HepG2 (cell line): ENCODE results near the gene MYO5B. TPM values are rescaled to one million over a fixed set of nuclear protein-coding genes. Genes with fewer than 3 reads are reported as not detected.

Experiments
- ATAC-seq: fragments of 200-7000 bp; cut with Tn5 transposase; 3 replicates; pipeline ENCODE4 v1.9.1; 2020; ENCODE audit warnings: mild to moderate bottlenecking, moderate library complexity
- BruUV-seq: library from RNA; stranded (reverse); fragments of 400-500 nt; replicated peaks from 2 replicates; lab custom pipeline; 2021; lab: Mats Ljungman, UMichigan
- CTCF ChIA-PET: fragments of 300-600 bp; formaldehyde crosslinking; extraction: SDS; loops from one replicate; lab custom pipeline; 2021; ENCODE audit warnings: low total read pairs, inconsistent platforms, low intra/inter-chr PET ratio; lab: Yijun Ruan, JAX
- POLR2A ChIA-PET: fragments of 350-600 bp; sonication (Branson Sonifier 250); formaldehyde crosslinking; loops from one replicate; lab custom pipeline; 2020; ENCODE audit warnings: antibody characterized with exemption, inconsistent platforms; lab: Yijun Ruan, JAX
- DNase-seq: peaks from one replicate; pipeline ENCODE4 v3.0.0-alpha.2; 2015; ENCODE audit warnings: low spot score
- FAIRE-seq: peaks from 3 replicates; lab custom pipeline; 2011; peaks lifted over from hg19 to GRCh38; lab: Jason Lieb, UNC
- H2AFZ ChIP-seq: one replicate; pipeline ENCODE4 v1.6.1; 2011; ENCODE audit warnings: low read length, inconsistent platforms
- H3K27ac ChIP-seq: fragments of 300-600 bp; 3 replicates; pipeline ENCODE4 v1.8.0; 2011; ENCODE audit warnings: mixed run types, mild to moderate bottlenecking, mixed read lengths, low read length, inconsistent platforms; ENCODE audit not compliant: insufficient read depth; ENCODE audit errors: extremely low read length
- H3K27me3 ChIP-seq, 2 experiments: fragments of 200-600 bp in 1 of 2; 2 replicates in 1 of 2; 3 replicates in 1 of 2; pipeline versions ENCODE4 v1.6.0 to v1.8.0; 2011; ENCODE audit warnings: low read length in 2 of 2, mild to moderate bottlenecking in 2 of 2, moderate library complexity in 2 of 2, inconsistent platforms in 1 of 2; ENCODE audit not compliant: insufficient read depth in 2 of 2, control insufficient read depth in 1 of 2
- H3K36me3 ChIP-seq, 2 experiments: fragments of 200-600 bp in 1 of 2; replicated peaks in 1 of 2; 2 replicates in 1 of 2; 3 replicates in 1 of 2; pipeline versions ENCODE4 v1.5.1 to v1.8.0; 2011; ENCODE audit warnings: low read length in 2 of 2, inconsistent platforms in 1 of 2; ENCODE audit not compliant: insufficient read depth in 2 of 2, control insufficient read depth in 1 of 2
- H3K4me1 ChIP-seq: 2 replicates; pipeline ENCODE4 v1.5.1; 2012; ENCODE audit warnings: low read length, inconsistent platforms; ENCODE audit not compliant: insufficient read depth
- H3K4me2 ChIP-seq: 2 replicates; pipeline ENCODE4 v1.6.0; 2011; ENCODE audit warnings: low read depth, low read length, inconsistent platforms
- H3K4me3 ChIP-seq, 3 experiments: fragments of 200-600 bp in 1 of 3; sonication (generic), shearing (Covaris generic) in 1 of 3; replicated peaks in 1 of 3; 2 replicates each; pipeline ENCODE4 v1.5.1; 2011 to 2016; ENCODE audit warnings: low read length in 3 of 3, inconsistent platforms in 2 of 3, low read depth in 2 of 3, mild to moderate bottlenecking in 2 of 3, control low read depth in 1 of 3, mixed read lengths in 1 of 3; ENCODE audit not compliant: insufficient read depth in 1 of 3
- H3K79me2 ChIP-seq: one replicate; pipeline ENCODE4 v1.6.1; 2011; ENCODE audit warnings: low read length, inconsistent platforms; ENCODE audit not compliant: insufficient read depth
- H3K9ac ChIP-seq: 2 replicates; pipeline ENCODE4 v1.6.0; 2011; ENCODE audit warnings: mild to moderate bottlenecking, low read depth, low read length, inconsistent platforms; ENCODE audit not compliant: insufficient read depth
- H3K9me3 ChIP-seq: 2 replicates; pipeline ENCODE4 v1.5.1; 2012; ENCODE audit warnings: mild to moderate bottlenecking, low read length
- H4K20me1 ChIP-seq: 2 replicates; pipeline ENCODE4 v1.6.0; 2011; ENCODE audit warnings: inconsistent platforms, mild to moderate bottlenecking, low read length, moderate library complexity; ENCODE audit not compliant: insufficient read depth
- ATRX ChIP-seq: sonication (generic); formaldehyde crosslinking; IDR thresholded peaks from 2 replicates; pipeline ENCODE4 v1.4.0; 2020; ENCODE audit warnings: missing genetic modification reagents, borderline replicate concordance
- GTF2F1 ChIP-seq: fragments of 150-350 bp; IDR thresholded peaks from 2 replicates; pipeline ENCODE4 v1.6.1; 2014; ENCODE audit warnings: low read length
- HMGA1 ChIP-seq: sonication (generic); formaldehyde crosslinking; conservative IDR thresholded peaks from 2 replicates; pipeline ENCODE4 v1.4.0; 2020; ENCODE audit warnings: missing genetic modification reagents
- JUNB ChIP-seq: sonication (generic); formaldehyde crosslinking; IDR thresholded peaks from 2 replicates; pipeline ENCODE4 v1.8.0; 2022; ENCODE audit warnings: missing genetic modification reagents, mild to moderate bottlenecking, borderline replicate concordance
- TEAD2 ChIP-seq: sonication (generic); formaldehyde crosslinking; IDR thresholded peaks from 2 replicates; pipeline ENCODE4 v1.9.0; 2021; ENCODE audit warnings: missing genetic modification reagents
- XRCC5 ChIP-seq: fragments of 200-400 bp; formaldehyde crosslinking; optimal IDR thresholded peaks from 2 replicates; pipeline ENCODE3; 2017; ENCODE audit warnings: mild to moderate bottlenecking, low read length
- ZFP62 ChIP-seq: sonication (generic); formaldehyde crosslinking; IDR thresholded peaks from 2 replicates; pipeline ENCODE4 v1.4.0; 2020; ENCODE audit warnings: missing genetic modification reagents
- ZNF282 ChIP-seq: fragments of 450-650 bp; IDR thresholded peaks from 2 replicates; pipeline ENCODE4 v1.6.1; 2018; ENCODE audit not compliant: partially characterized antibody
- ZNF556 ChIP-seq: sonication (generic); formaldehyde crosslinking; IDR thresholded peaks from 2 replicates; pipeline ENCODE4 v1.4.0; 2020; ENCODE audit warnings: mild to moderate bottlenecking, missing genetic modification reagents, borderline replicate concordance
- ZNF589 ChIP-seq: sonication (generic); formaldehyde crosslinking; conservative IDR thresholded peaks from 2 replicates; pipeline ENCODE4 v1.8.0; 2022; ENCODE audit warnings: mild to moderate bottlenecking, moderate library complexity, missing genetic modification reagents
- ZNF605 ChIP-seq: sonication (generic); formaldehyde crosslinking; IDR thresholded peaks from 2 replicates; pipeline ENCODE4 v1.8.0; 2022; ENCODE audit warnings: mild to moderate bottlenecking, missing genetic modification reagents
- WGBS: methylation state at CpG from one replicate; pipeline ENCODE4 v1.1.6; 2017; ENCODE audit warnings: low lambda C conversion rate; 5-methylcytosine and 5-hydroxymethylcytosine counted together
- in situ Hi-C: cut with HindIII; loops from 2 replicates; pipeline ENCODE4 v1.10.0; 2017; ENCODE audit warnings: low pct_unique_long_range_greater_than_20kb; ENCODE audit not compliant: extremely low pct_ligation_motif_present
- intact Hi-C: fragments of 100-400 bp; cut with micrococcal nuclease; formaldehyde crosslinking; loops from one replicate; pipeline ENCODE4 v1.10.0; 2022; ENCODE audit not compliant: unreplicated experiment
- polyA plus RNA-seq, 8 experiments: library from polyadenylated mRNA; depleted of rRNA in 3 of 8; stranded (reverse) in 7 of 8; unstranded in 1 of 8; fragments of >200 nt; fragmentation: Illumina TruSeq in 4 of 8; extraction: Trizol in 4 of 8; gene quantifications; 2 replicates each; pipeline versions ENCODE4 v1.2.1 to v1.2.3, GENCODE V29; 2011 to 2016; ENCODE audit warnings: low read depth in 4 of 8, missing spikeins in 1 of 8, mixed read lengths in 1 of 8; ENCODE audit not compliant: insufficient read depth in 1 of 8
- total RNA-seq, 5 experiments: library from RNA; depleted of rRNA; stranded (reverse); fragments of >200 nt; fragmentation: Illumina TruSeq; extraction: Trizol; gene quantifications; 2 replicates each; pipeline ENCODE4 v1.2.3, GENCODE V29; 2016; ENCODE audit warnings: low read depth in 1 of 5
- TF ChIP-seq, protein P1 (sequence below): IDR thresholded peaks from 2 replicates; pipeline ENCODE4 v1.6.1; 2016; ENCODE audit warnings: missing compliant biosample characterization, missing genetic modification reagents, borderline replicate concordance
- TF ChIP-seq, protein P2 (sequence below): sonication (generic); formaldehyde crosslinking; conservative IDR thresholded peaks from 2 replicates; pipeline ENCODE4 v1.8.0; 2022; ENCODE audit warnings: missing genetic modification reagents

The MYO5B gene
- total and polyA plus RNA-seq, 2 of the 13 experiments (the other 11 are each of a cell fraction or from before 2014, with no cell fraction given), result 13.1 to 24.0 TPM

DNA sequence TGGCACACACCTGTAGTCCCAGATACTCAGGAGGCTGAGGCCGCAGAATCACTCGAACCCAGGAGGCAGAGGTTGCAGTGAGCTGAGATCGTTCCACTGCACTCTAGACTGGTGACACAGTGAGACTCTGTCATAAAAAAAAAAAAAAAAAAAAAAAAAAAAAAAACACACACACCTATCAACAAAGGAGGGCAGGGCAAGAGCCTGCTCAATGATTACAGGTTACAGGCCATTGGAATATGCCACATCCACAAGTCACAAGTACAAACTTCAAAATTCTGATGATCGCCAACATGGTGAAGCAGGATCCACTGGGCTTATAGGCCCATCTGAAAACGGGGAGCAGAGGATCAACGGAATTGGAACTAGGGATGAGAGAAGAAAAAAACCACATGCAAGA lies 6.3 kb downstream of the MYO5B start:
- no TSS peak for BruUV-seq
- DNase-seq (no peak), FAIRE-seq (no peak), ATAC-seq (no peak)
- 75% methylated on average over 5 of the region's 6 CpGs for WGBS
- Histone ChIP-seq H3K4me2 (no peak overlapping the region), H2AFZ (no peak overlapping the region), H3K27me3 (no peaks in the 10 kb centered on the region), H3K79me2 (peaks cover 13% of the 10 kb centered on the region), H3K27ac (no peak overlapping the region), H4K20me1 (no peaks in the 10 kb centered on the region), H3K9me3 (no peaks in the 10 kb centered on the region), H3K36me3 (no peaks in the 10 kb centered on the region), H3K4me1 (peaks cover 50% of the 10 kb centered on the region), H3K4me3 (no peak overlapping the region), H3K9ac (no peak overlapping the region)
- in situ Hi-C loops, result no loop called here
- intact Hi-C loops, result no loop called here
- POLR2A ChIA-PET, result no interaction called here
- TF ChIP-seq, protein P1, sequence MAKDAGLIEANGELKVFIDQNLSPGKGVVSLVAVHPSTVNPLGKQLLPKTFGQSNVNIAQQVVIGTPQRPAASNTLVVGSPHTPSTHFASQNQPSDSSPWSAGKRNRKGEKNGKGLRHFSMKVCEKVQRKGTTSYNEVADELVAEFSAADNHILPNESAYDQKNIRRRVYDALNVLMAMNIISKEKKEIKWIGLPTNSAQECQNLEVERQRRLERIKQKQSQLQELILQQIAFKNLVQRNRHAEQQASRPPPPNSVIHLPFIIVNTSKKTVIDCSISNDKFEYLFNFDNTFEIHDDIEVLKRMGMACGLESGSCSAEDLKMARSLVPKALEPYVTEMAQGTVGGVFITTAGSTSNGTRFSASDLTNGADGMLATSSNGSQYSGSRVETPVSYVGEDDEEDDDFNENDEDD (CRISPR knock-in tag), result no peak
- TF ChIP-seq ZNF282, result no peak
- no peak for TF ChIP-seq GTF2F1
- TF ChIP-seq ZNF589 (CRISPR knock-in tag), result no peak
- no peak for TF ChIP-seq JUNB (CRISPR knock-in tag)
- TF ChIP-seq, protein P2, sequence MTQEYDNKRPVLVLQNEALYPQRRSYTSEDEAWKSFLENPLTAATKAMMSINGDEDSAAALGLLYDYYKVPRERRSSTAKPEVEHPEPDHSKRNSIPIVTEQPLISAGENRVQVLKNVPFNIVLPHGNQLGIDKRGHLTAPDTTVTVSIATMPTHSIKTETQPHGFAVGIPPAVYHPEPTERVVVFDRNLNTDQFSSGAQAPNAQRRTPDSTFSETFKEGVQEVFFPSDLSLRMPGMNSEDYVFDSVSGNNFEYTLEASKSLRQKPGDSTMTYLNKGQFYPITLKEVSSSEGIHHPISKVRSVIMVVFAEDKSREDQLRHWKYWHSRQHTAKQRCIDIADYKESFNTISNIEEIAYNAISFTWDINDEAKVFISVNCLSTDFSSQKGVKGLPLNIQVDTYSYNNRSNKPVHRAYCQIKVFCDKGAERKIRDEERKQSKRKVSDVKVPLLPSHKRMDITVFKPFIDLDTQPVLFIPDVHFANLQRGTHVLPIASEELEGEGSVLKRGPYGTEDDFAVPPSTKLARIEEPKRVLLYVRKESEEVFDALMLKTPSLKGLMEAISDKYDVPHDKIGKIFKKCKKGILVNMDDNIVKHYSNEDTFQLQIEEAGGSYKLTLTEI (CRISPR knock-in tag), result no peak
- TF ChIP-seq ZNF556 (CRISPR knock-in tag), result no peak
- no peak for TF ChIP-seq ATRX (CRISPR knock-in tag)
- no peak for TF ChIP-seq XRCC5
- TF ChIP-seq ZFP62 (CRISPR knock-in tag), result no peak
- TF ChIP-seq ZNF605 (CRISPR knock-in tag), result no peak
- no peak for TF ChIP-seq HMGA1 (CRISPR knock-in tag)
- TF ChIP-seq TEAD2 (CRISPR knock-in tag), result no peak
- CTCF ChIA-PET, result no interaction called here
